A549 (cell line): ENCODE data around the gene EXOSC7.

Experiments used
- ATOH8 ChIP-seq: fragments of 250-450 bp; sonication (Bioruptor Pico); IDR thresholded peaks from 2 replicates; pipeline ENCODE4 v1.5.0; 2020; ENCODE audit warnings: low read depth, mild to moderate bottlenecking, moderate library complexity
- CTCF ChIP-seq: fragments of >200 bp; sonication (Bioruptor Twin); formaldehyde crosslinking; IDR thresholded peaks from 3 replicates; pipeline ENCODE4 v1.5.1; 2016
- HOXA7 ChIP-seq: fragments of 250-450 bp; sonication (Bioruptor Pico); IDR thresholded peaks from 2 replicates; pipeline ENCODE4 v1.5.0; 2020; ENCODE audit warnings: mild to moderate bottlenecking, moderate library complexity
- POLR2A ChIP-seq: IDR thresholded peaks from 2 replicates; pipeline ENCODE4 v1.6.1; 2012; ENCODE audit warnings: mild to moderate bottlenecking, low read length
- RAD21 ChIP-seq, 2 experiments: fragments of >200 bp in 1 of 2; sonication (Bioruptor Twin) in 1 of 2; formaldehyde crosslinking in 1 of 2; IDR thresholded peaks in 1 of 2; conservative IDR thresholded peaks in 1 of 2; 2 replicates in 1 of 2; 3 replicates in 1 of 2; pipeline ENCODE4 v1.6.1; 2012 to 2018; ENCODE audit warnings: inconsistent platforms in 1 of 2
- RCOR1 ChIP-seq: fragments of 150-350 bp; IDR thresholded peaks from 2 replicates; pipeline ENCODE4 v1.6.1; 2014; ENCODE audit warnings: antibody characterized with exemption, low read length, low read depth
- TP53 ChIP-seq: fragments of 250-450 bp; sonication (Bioruptor Pico); IDR thresholded peaks from 2 replicates; pipeline ENCODE4 v1.5.0; 2021; ENCODE audit warnings: mild to moderate bottlenecking, moderate library complexity
- ZNF302 ChIP-seq: fragments of 250-450 bp; sonication (Bioruptor Pico); IDR thresholded peaks from 2 replicates; pipeline ENCODE4 v1.9.0; 2021; ENCODE audit warnings: inconsistent platforms, mild to moderate bottlenecking, moderate library complexity
- ZSCAN20 ChIP-seq: fragments of 250-450 bp; sonication (Bioruptor Pico); IDR thresholded peaks from 2 replicates; pipeline ENCODE4 v1.8.0; 2022; ENCODE audit warnings: mild to moderate bottlenecking, moderate library complexity

- no peak for TF ChIP-seq HOXA7 (CRISPR knock-in tag)
- no peak for TF ChIP-seq ATOH8 (CRISPR knock-in tag)
- no peak for TF ChIP-seq CTCF
- no peak for TF ChIP-seq RAD21 (conservative IDR thresholded peaks at IDR 0.05 in 1 of 2, IDR thresholded peaks at IDR 0.05 in 1 of 2)
- TF ChIP-seq RCOR1, result no peak
- TF ChIP-seq TP53 (CRISPR knock-in tag), result no peak
- no peak for TF ChIP-seq ZNF302 (CRISPR knock-in tag)
- TF ChIP-seq ZSCAN20, result no peak
- no peak for TF ChIP-seq POLR2A
These were observed 65.6 kb downstream of the EXOSC7 start for GRCh38 chr3:45041666-45042065.
